ENCODE results near the gene ZNF607. TPM values are rescaled to one million over a fixed set of nuclear protein-coding genes. Genes with fewer than 3 reads are reported as not detected.
A peak's percentile ranks its signal among the peaks of the same experiment; 100 is the strongest.

Gene ZNF607
- total and polyA plus RNA-seq, 2 experiments from 2014 or later: 4.5 to 28.3 TPM

DNA sequence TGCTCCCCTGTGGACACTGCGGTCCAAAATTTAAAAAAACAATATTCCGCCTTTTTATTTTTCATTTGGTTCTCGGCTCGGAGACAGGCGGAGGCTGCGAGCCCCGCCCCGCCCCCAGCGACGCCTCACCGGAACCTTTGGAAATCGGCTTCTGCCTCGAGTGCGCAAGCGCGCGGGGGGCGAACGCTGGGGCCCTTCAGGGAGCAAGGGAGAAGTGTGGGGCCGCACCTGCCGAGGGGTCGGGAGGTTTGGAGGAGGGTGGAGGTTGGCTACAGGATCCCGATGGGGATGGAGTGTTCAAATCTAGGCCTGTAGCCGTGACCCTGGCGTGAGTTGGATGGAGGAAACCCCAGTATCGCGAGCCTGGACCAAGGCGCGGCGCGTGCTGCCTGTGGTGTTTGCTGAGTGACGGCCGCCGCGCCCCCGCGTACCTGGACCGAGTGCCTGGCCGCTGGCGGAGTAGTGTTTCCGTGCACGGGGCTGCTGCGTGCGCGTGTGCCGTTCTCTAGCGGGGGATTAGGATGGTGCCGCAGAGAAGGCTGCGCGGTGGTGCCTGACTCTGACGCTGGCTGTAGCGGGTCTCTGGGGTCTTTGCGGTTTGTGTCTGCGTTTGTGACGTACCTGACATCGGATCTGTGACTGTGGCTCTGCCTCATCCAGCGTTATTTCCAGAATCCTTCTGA lies 63.7 kb downstream of the ZNF607 start:
- TF ChIP-seq CTCF (IDR thresholded peaks at IDR 0.05; ENCODE audit: low read depth, low read length): no peak
- Histone ChIP-seq H3K4me3 (peak overlapping the region; percentile 63), H3K9me3 (ENCODE audit: low read depth) (no peaks in the 10 kb centered on the region), H3K36me3 (no peaks in the 10 kb centered on the region), H3K27ac (peak overlapping the region; percentile 89), H3K27me3 (no peaks in the 10 kb centered on the region), H3K4me1 (ENCODE audit: low read depth) (peaks cover 17% of the 10 kb centered on the region)
- peak; percentile 86 to 89 for DNase-seq (ENCODE audit: low read depth in 1 of 2, low spot score in 1 of 2)

GRCh38 chr19:37655301-37655688 lies 64.3 kb downstream of the ZNF607 start, which contains the start of gene ZFP30:
Gene ZFP30 (minus strand): TSS chr19:37655465. CDS start chr19:37647822, 7,643 bp downstream.
- Histone ChIP-seq H3K9me3 (ENCODE audit: low read depth) (no peaks in the 10 kb centered on the region), H3K4me1 (ENCODE audit: low read depth) (peaks cover 17% of the 10 kb centered on the region), H3K36me3 (no peaks in the 10 kb centered on the region), H3K27me3 (no peaks in the 10 kb centered on the region), H3K27ac (peak within 1 kb of the TSS; percentile 89), H3K4me3 (peak within 1 kb of the TSS; percentile 63)
- TF ChIP-seq CTCF (IDR thresholded peaks at IDR 0.05; ENCODE audit: low read depth, low read length): no peak
- DNase-seq (ENCODE audit: low read depth in 1 of 2, low spot score in 1 of 2): peak; percentile 85 to 88

DNA sequence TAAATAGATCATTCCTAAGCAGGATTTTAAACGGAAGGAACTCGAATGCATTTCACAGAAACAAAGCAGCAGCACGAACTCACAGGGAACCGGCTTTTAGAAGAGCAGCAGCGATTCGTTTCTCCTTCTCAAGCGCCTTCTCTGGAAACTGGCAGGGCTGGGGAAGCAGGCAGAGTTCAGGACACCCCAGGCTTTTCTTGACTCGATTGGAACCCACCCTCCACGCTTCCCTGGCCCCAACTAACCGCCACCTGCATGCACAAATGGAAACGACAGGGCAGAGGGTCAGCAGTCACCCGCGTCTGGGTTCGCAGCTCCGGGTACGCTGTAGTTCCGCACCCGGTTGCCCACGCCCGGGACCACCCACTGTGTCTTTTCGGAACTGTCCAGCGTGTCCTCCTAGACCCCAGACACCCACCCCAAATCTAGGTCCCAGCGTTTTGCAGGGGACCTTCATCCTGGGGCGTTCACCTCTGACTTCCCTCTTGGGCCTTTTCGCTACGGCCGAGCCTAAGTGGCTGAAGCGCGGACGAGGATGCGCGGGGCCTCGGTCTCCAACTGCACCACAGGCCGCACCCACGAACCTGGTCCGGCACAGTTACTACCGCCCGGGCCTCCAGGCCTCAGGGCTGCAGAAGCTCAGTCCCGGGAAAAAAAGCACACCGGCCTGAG lies 64.8 kb downstream of the ZNF607 start:
- peak; percentile 57 to 62 for DNase-seq (ENCODE audit: low read depth in 1 of 2, low spot score in 1 of 2)
- peak overlapping the region; percentile 89 for H3K27ac ChIP-seq
- peak overlapping the region; percentile 63 for H3K4me3 ChIP-seq

DNA sequence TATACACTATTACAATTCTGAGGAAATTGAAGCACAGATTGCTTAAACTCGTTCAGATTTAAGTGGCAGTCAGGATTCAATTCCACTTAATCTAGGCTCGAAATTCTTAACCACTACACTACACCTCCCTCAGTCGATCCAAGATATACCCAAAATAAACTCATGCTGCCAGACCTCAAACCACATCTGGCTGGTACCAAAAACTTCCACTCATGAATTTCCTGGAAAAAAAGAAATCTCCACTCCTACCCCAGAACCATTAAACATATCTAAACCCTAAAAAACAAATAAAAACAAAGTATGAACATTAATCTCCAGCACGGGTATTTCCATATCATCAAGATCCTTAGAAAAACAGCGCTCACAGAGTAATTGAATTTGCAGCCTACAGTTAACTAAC lies 65.4 kb downstream of the ZNF607 start:
- peak overlapping the region; percentile 63 for H3K4me3 ChIP-seq
- no peaks in the 10 kb centered on the region for H3K9me3 ChIP-seq (ENCODE audit: low read depth)
- H3K4me1 ChIP-seq (ENCODE audit: low read depth): peaks cover 17% of the 10 kb centered on the region
- no peaks in the 10 kb centered on the region for H3K36me3 ChIP-seq
- peak in 1 of 2 donors; percentile 21 for DNase-seq (ENCODE audit: low read depth in 1 of 2, low spot score in 1 of 2)
- H3K27me3 ChIP-seq: no peaks in the 10 kb centered on the region
- H3K27ac ChIP-seq: peak overlapping the region; percentile 89
- TF ChIP-seq CTCF (IDR thresholded peaks at IDR 0.05; ENCODE audit: low read depth, low read length): no peak

More for the DNA sequence above, 64.8 kb downstream of the ZNF607 start:
- Histone ChIP-seq H3K9me3 (ENCODE audit: low read depth) (no peaks in the 10 kb centered on the region), H3K4me1 (ENCODE audit: low read depth) (peaks cover 17% of the 10 kb centered on the region), H3K36me3 (no peaks in the 10 kb centered on the region), H3K27me3 (no peaks in the 10 kb centered on the region)
- no peak for TF ChIP-seq CTCF (IDR thresholded peaks at IDR 0.05; ENCODE audit: low read depth, low read length)

Other genes starting within 250 kb of the ZNF607 start
- gene ZNF793, start 212.8 kb downstream of the ZNF607 start, total RNA-seq: 8.4 and 20.3 TPM in 2 replicates
- 20.0 and 24.6 TPM in 2 replicates for gene ZNF793, start 212.8 kb downstream of the ZNF607 start, polyA plus RNA-seq
- gene ZNF571, start 125.0 kb downstream of the ZNF607 start, total RNA-seq: 3.3 and 5.0 TPM in 2 replicates
- gene ZNF571, start 125.0 kb downstream of the ZNF607 start, polyA plus RNA-seq: 4.8 and 6.1 TPM in 2 replicates
- 0.54 and 2.1 TPM in 2 replicates for gene ZNF540, start 124.9 kb downstream of the ZNF607 start, total RNA-seq
- gene ZNF540, start 124.9 kb downstream of the ZNF607 start, polyA plus RNA-seq: 0.26 and 2.4 TPM in 2 replicates
- 24.5 and 27.0 TPM in 2 replicates for gene ZFP30, start 64.3 kb downstream of the ZNF607 start, total RNA-seq
- gene ZFP30, start 64.3 kb downstream of the ZNF607 start, polyA plus RNA-seq: 7.1 and 10.9 TPM in 2 replicates
- 5.7 and 7.2 TPM in 2 replicates for gene ZNF573, start 59.8 kb upstream of the ZNF607 start, total RNA-seq
- 10.2 and 14.3 TPM in 2 replicates for gene ZNF573, start 59.8 kb upstream of the ZNF607 start, polyA plus RNA-seq
- not detected in 2 replicates for gene WDR87, start 186.8 kb upstream of the ZNF607 start, total RNA-seq
- 0.17 TPM in 1 of 2 replicates, not detected in the other for gene WDR87, start 186.8 kb upstream of the ZNF607 start, polyA plus RNA-seq
- 16.4 and 30.3 TPM in 2 replicates for gene SIPA1L3, start 187.4 kb upstream of the ZNF607 start, total RNA-seq
- gene SIPA1L3, start 187.4 kb upstream of the ZNF607 start, polyA plus RNA-seq: 9.3 and 18.4 TPM in 2 replicates

Measured in cardiac muscle cell (in vitro differentiated cells and primary cell).